ENCODE results near the gene EIF3I. TPM values are rescaled to one million over a fixed set of nuclear protein-coding genes. Genes with fewer than 3 reads are reported as not detected.
A peak's percentile ranks its signal among the peaks of the same experiment; 100 is the strongest.

EIF3I gene
- total RNA-seq, 1 experiment from 2014 or later, result 294 TPM

DNA sequence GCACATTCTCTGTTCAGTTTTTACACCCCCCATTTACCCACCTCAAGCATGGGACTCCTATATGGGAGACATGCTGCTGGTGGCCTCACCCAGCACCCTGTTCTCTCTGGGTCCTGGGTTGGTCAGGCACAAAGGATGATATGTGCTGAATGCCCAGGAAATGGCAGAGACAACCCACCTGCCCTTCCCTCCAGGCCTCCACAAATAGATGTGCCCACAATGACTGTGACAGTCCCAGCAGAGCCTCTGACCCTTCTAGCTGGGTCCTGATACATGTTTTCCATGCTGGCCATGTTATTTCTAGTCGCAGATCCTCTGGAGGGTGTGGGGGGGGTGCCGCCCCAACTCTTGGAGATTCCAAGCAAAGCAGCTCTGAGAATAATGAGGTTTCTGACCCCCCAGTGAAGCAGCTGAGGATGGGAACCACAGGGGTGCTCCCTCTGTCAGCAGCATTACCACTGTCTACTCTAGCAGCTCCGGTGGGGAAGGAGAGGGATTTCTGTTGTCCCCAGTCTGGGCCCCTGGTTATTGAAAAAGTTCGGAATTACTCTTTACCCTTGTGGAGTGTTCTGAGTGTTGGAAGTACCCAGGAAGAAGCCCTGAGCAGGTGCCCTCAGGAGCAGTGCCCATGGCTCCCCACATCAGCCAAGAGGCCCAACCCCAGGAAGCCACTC, 23.0 kb upstream of the EIF3I start:
- in situ Hi-C loops (cut with HindIII; ENCODE audit: low pct_unique_long_range_greater_than_20kb, low sequenced_read_pairs), result no loop called here
- ChIA-PET CTCF (no interaction called here), POLR2A (interaction anchor here (0.5 kb wide), 1 partner anchor 615 kb away, joined by 11 read pairs; no protein-coding TSS in a partner anchor)
- ATAC-seq (peak; percentile 8; the same call in 1 of the 2 replicates), DNase-seq (ENCODE audit: low read depth, low spot score) (no peak)
- no TSS peak for BruUV-seq (replicated peaks)
- H3K27me3 ChIP-seq (ENCODE audit: control insufficient read depth, insufficient read depth, low read length), result no peaks in the 10 kb centered on the region
- H3K27ac ChIP-seq (ENCODE audit: low read length), result peak overlapping the region; percentile 81
- no peak overlapping the region for H3K4me3 ChIP-seq (ENCODE audit: low read depth in 2 of 2, low read length in 2 of 2)
- TF ChIP-seq POLR2AphosphoS5 (IDR thresholded peaks at IDR 0.05; ENCODE audit: low read depth, low read length), result 0 out of 2 replicates have a peak, but pooled peaks have one; percentile 55
- TF ChIP-seq, protein P1, sequence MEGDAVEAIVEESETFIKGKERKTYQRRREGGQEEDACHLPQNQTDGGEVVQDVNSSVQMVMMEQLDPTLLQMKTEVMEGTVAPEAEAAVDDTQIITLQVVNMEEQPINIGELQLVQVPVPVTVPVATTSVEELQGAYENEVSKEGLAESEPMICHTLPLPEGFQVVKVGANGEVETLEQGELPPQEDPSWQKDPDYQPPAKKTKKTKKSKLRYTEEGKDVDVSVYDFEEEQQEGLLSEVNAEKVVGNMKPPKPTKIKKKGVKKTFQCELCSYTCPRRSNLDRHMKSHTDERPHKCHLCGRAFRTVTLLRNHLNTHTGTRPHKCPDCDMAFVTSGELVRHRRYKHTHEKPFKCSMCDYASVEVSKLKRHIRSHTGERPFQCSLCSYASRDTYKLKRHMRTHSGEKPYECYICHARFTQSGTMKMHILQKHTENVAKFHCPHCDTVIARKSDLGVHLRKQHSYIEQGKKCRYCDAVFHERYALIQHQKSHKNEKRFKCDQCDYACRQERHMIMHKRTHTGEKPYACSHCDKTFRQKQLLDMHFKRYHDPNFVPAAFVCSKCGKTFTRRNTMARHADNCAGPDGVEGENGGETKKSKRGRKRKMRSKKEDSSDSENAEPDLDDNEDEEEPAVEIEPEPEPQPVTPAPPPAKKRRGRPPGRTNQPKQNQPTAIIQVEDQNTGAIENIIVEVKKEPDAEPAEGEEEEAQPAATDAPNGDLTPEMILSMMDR (IDR thresholded peaks at IDR 0.05), result no peak
- no peak for TF ChIP-seq SIN3A (IDR thresholded peaks at IDR 0.05; ENCODE audit: borderline replicate concordance, insufficient read depth, low read depth, low read length)
- no peaks in the 10 kb centered on the region for H3K9me3 ChIP-seq (ENCODE audit: control insufficient read depth, insufficient read depth, low read depth, low read length)
- H3K4me1 ChIP-seq (ENCODE audit: control insufficient read depth, insufficient read depth, low read length), result peaks cover 51% of the 10 kb centered on the region
- H3K36me3 ChIP-seq (ENCODE audit: control insufficient read depth, insufficient read depth, low read length), result peaks cover 11% of the 10 kb centered on the region; the same call in 1 of the 2 replicates
- intact Hi-C loops (cut with micrococcal nuclease; ENCODE audit: unreplicated experiment), result no loop called here

GRCh38 chr1:32199717-32200072, 22.5 kb upstream of the EIF3I start:
- H3K27ac ChIP-seq (ENCODE audit: low read length), result peak overlapping the region; percentile 81
- H3K36me3 ChIP-seq (ENCODE audit: control insufficient read depth, insufficient read depth, low read length), result peaks cover 11% of the 10 kb centered on the region; the same call in 1 of the 2 replicates
- peak overlapping the region; percentile 60 to 71 for H3K4me3 ChIP-seq (ENCODE audit: low read depth in 2 of 2, low read length in 2 of 2)
- H3K9me3 ChIP-seq (ENCODE audit: control insufficient read depth, insufficient read depth, low read depth, low read length), result no peaks in the 10 kb centered on the region
- TF ChIP-seq, protein P1 (IDR thresholded peaks at IDR 0.05), result no peak
- TF ChIP-seq SIN3A (IDR thresholded peaks at IDR 0.05; ENCODE audit: borderline replicate concordance, insufficient read depth, low read depth, low read length), result no peak
- TF ChIP-seq POLR2AphosphoS5 (IDR thresholded peaks at IDR 0.05; ENCODE audit: low read depth, low read length), result no peak; the same call in 1 of the 2 replicates
- no peak for TF ChIP-seq TCF7L2 (IDR thresholded peaks at IDR 0.05; ENCODE audit: low read depth, low read length)
- TF ChIP-seq, protein P2, sequence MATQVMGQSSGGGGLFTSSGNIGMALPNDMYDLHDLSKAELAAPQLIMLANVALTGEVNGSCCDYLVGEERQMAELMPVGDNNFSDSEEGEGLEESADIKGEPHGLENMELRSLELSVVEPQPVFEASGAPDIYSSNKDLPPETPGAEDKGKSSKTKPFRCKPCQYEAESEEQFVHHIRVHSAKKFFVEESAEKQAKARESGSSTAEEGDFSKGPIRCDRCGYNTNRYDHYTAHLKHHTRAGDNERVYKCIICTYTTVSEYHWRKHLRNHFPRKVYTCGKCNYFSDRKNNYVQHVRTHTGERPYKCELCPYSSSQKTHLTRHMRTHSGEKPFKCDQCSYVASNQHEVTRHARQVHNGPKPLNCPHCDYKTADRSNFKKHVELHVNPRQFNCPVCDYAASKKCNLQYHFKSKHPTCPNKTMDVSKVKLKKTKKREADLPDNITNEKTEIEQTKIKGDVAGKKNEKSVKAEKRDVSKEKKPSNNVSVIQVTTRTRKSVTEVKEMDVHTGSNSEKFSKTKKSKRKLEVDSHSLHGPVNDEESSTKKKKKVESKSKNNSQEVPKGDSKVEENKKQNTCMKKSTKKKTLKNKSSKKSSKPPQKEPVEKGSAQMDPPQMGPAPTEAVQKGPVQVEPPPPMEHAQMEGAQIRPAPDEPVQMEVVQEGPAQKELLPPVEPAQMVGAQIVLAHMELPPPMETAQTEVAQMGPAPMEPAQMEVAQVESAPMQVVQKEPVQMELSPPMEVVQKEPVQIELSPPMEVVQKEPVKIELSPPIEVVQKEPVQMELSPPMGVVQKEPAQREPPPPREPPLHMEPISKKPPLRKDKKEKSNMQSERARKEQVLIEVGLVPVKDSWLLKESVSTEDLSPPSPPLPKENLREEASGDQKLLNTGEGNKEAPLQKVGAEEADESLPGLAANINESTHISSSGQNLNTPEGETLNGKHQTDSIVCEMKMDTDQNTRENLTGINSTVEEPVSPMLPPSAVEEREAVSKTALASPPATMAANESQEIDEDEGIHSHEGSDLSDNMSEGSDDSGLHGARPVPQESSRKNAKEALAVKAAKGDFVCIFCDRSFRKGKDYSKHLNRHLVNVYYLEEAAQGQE (IDR thresholded peaks at IDR 0.05; ENCODE audit: insufficient read depth in 1 of 2, low read depth in 2 of 2, low read length in 1 of 2), result no peak
- POLR2A ChIA-PET, result interaction anchor here (0.6 kb wide), 1 partner anchor 152 kb away, joined by 3 read pairs; no protein-coding TSS in a partner anchor
- no TSS peak for BruUV-seq (replicated peaks)
- DNase-seq (ENCODE audit: low read depth, low spot score) (no peak), ATAC-seq (peak; percentile 14)
- CTCF ChIA-PET, result no interaction called here
- in situ Hi-C loops (cut with HindIII; ENCODE audit: low pct_unique_long_range_greater_than_20kb, low sequenced_read_pairs) (no loop called here), intact Hi-C loops (cut with micrococcal nuclease; ENCODE audit: unreplicated experiment) (no loop called here)
- H3K4me1 ChIP-seq (ENCODE audit: control insufficient read depth, insufficient read depth, low read length), result peaks cover 52% of the 10 kb centered on the region
- H3K27me3 ChIP-seq (ENCODE audit: control insufficient read depth, insufficient read depth, low read length), result no peaks in the 10 kb centered on the region
